Smooth muscle cell (in vitro differentiated cells): ENCODE measurements around the gene CCDC85C. TPM values are rescaled to one million over a fixed set of nuclear protein-coding genes. Genes with fewer than 3 reads are reported as not detected.

Experiments used
- DNase-seq: peaks from one replicate; lab custom pipeline; 2025; ENCODE audit not compliant: unreplicated experiment; lab: John Stamatoyannopoulos, UW
- H2AFZ ChIP-seq: fragments of 200-600 bp; sonication (generic); 2 replicates; pipeline ENCODE4 v1.6.0; 2016; ENCODE audit warnings: antibody characterized with exemption, low read depth, mild to moderate bottlenecking
- H3F3A ChIP-seq: fragments of 200-600 bp; sonication (generic); 2 replicates; pipeline ENCODE4 v1.6.0; 2017; ENCODE audit warnings: antibody characterized with exemption, low read depth
- H3K27ac ChIP-seq: fragments of 200-600 bp; sonication (generic); 2 replicates; pipeline ENCODE4 v1.5.1; 2016; ENCODE audit warnings: low read depth, mild to moderate bottlenecking
- H3K27me3 ChIP-seq: fragments of 200-600 bp; sonication (generic); 2 replicates; pipeline ENCODE4 v1.6.1; 2016; ENCODE audit warnings: low read depth, mild to moderate bottlenecking
- H3K36me3 ChIP-seq: fragments of 200-600 bp; sonication (generic); 2 replicates; pipeline ENCODE4 v1.5.1; 2016; ENCODE audit warnings: low read depth
- H3K4me1 ChIP-seq: fragments of 200-600 bp; sonication (generic); 2 replicates; pipeline ENCODE4 v1.5.1; 2016; ENCODE audit warnings: low read depth
- H3K4me2 ChIP-seq: fragments of 200-600 bp; sonication (generic); 2 replicates; pipeline ENCODE4 v1.6.0; 2016; ENCODE audit warnings: mild to moderate bottlenecking
- H3K4me3 ChIP-seq: fragments of 200-600 bp; sonication (generic); 2 replicates; pipeline ENCODE4 v1.5.1; 2016; ENCODE audit warnings: mild to moderate bottlenecking
- H3K79me2 ChIP-seq: fragments of 200-600 bp; sonication (generic); 2 replicates; pipeline ENCODE4 v1.6.0; 2016; ENCODE audit warnings: low read depth, mild to moderate bottlenecking
- H3K9ac ChIP-seq: fragments of 200-600 bp; sonication (generic); 2 replicates; pipeline ENCODE4 v1.6.0; 2016; ENCODE audit warnings: low read depth
- H3K9me3 ChIP-seq: fragments of 200-600 bp; sonication (generic); replicated peaks from 2 replicates; pipeline ENCODE4 v1.5.1; 2016; ENCODE audit warnings: low read depth
- H4K20me1 ChIP-seq: fragments of 200-600 bp; sonication (generic); 2 replicates; pipeline ENCODE4 v1.6.0; 2016; ENCODE audit warnings: low read depth
- WGBS: methylation state at CpG from one replicate; pipeline ENCODE4 v1.1.7; 2016; ENCODE audit warnings: low lambda C conversion rate; 5-methylcytosine and 5-hydroxymethylcytosine counted together
- polyA plus RNA-seq: library from polyadenylated mRNA; unstranded; fragments of >200 nt; fragmentation: Nextera tagmentation; extraction: Ambion mirVana; gene quantifications from 2 replicates; pipeline ENCODE4 v1.2.1, GENCODE V29; 2016
- total RNA-seq: library from RNA; depleted of rRNA; stranded (reverse); fragments of >200 nt; gene quantifications from 2 replicates; pipeline ENCODE4 v1.2.3, GENCODE V29; 2014
- TF ChIP-seq, protein P1 (sequence below): fragments of 200-600 bp; sonication (generic); IDR thresholded peaks from 2 replicates; pipeline ENCODE4 v1.5.1; 2017; ENCODE audit warnings: borderline replicate concordance, mild to moderate bottlenecking, antibody characterized with exemption; ENCODE audit not compliant: insufficient read depth, poor library complexity, severe bottlenecking

CCDC85C gene
- total and polyA plus RNA-seq, 2 experiments from 2014 or later: 4.0 to 6.5 TPM

DNA sequence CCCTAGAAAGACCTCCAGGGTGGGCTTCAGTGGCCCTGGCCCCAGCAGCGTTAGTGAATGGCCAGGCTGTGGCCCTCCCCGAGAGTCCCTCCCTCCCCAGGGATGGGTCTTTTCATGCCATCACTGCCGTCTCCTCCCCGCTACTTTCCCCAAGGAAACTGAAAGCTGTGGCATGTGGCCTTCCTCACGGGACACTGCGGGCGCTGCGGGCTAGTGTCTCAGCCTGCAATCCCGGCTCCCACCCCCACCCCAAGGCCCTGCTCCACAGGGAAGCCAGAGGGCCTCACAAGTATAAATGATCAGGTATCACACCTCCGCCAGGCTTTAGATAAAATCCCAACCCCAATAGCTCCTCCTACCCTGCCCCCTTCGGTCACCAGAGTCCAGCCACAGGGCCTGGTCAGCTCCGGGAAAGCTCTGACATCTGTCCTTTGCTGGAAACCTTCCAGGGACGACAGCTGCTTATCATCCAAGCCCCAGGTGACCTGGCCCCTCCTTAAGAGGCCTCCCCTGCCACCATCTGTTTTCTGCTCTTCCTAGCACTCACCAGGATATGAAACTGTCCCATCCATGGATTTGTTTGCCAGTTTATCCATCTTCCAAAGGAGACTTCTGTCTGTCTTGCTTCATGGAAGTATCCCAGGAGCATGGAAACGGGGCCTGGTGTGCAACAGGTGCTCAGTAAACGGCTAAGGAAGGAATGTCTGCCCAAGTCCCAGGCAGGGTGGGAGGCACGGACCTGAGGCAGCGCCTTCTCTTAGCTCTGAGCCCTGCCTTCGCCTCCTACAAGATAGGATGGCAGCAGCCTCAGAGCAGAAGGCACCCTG lies 31.6 kb downstream of the CCDC85C start:
- H3K79me2 ChIP-seq: no peaks in the 10 kb centered on the region
- WGBS: 82% methylated on average over 18 of the region's 18 CpGs
- H3K27me3 ChIP-seq: no peaks in the 10 kb centered on the region
- TF ChIP-seq, protein P1, sequence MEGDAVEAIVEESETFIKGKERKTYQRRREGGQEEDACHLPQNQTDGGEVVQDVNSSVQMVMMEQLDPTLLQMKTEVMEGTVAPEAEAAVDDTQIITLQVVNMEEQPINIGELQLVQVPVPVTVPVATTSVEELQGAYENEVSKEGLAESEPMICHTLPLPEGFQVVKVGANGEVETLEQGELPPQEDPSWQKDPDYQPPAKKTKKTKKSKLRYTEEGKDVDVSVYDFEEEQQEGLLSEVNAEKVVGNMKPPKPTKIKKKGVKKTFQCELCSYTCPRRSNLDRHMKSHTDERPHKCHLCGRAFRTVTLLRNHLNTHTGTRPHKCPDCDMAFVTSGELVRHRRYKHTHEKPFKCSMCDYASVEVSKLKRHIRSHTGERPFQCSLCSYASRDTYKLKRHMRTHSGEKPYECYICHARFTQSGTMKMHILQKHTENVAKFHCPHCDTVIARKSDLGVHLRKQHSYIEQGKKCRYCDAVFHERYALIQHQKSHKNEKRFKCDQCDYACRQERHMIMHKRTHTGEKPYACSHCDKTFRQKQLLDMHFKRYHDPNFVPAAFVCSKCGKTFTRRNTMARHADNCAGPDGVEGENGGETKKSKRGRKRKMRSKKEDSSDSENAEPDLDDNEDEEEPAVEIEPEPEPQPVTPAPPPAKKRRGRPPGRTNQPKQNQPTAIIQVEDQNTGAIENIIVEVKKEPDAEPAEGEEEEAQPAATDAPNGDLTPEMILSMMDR: no peak
- no peak for DNase-seq
- H4K20me1 ChIP-seq: peaks cover 33% of the 10 kb centered on the region
- H3K27ac ChIP-seq: no peak overlapping the region
- no peak overlapping the region for H2AFZ ChIP-seq
- peaks cover 63% of the 10 kb centered on the region for H3K4me1 ChIP-seq
- H3K4me3 ChIP-seq: no peak overlapping the region
- no peak overlapping the region for H3K4me2 ChIP-seq
- no peaks in the 10 kb centered on the region for H3K36me3 ChIP-seq
- H3K9me3 ChIP-seq: no peaks in the 10 kb centered on the region
- no peaks in the 10 kb centered on the region for H3F3A ChIP-seq
- no peak overlapping the region for H3K9ac ChIP-seq

DNA sequence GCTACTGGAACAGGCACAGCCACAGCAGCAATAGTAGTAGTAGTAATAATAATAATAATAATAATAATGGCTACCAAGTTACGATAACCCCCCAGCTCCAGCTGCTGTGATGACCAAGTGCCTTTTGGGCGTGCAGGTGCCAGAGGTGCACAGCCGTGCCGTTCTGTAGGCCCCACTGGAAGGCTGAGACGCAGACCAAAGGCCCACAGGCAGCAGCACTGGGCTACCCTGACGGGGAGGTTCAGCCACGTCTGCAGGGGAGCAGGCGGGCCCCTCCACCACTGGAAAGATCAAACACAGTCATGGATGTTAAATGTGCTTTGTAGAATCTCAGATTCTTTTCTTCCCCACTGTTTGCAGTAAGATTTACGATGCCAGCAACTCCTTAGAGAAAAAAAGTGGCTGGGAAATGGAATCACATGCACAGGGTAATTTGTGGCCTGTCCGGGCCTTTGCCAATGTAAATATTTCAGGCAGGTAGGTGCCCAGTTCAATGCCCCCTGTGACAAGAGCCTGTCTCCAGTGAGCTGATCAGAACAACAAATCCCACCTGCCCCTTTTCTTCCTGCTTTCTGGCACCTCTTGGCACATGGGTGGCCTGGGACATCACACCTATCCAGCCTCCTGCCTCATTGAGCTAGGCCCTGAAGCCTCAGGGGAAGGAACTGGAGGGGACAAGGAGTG lies 32.6 kb downstream of the CCDC85C start:
- no peak for DNase-seq
- Histone ChIP-seq H3K79me2 (no peaks in the 10 kb centered on the region), H3K27ac (no peak overlapping the region), H2AFZ (no peak overlapping the region), H3K36me3 (no peaks in the 10 kb centered on the region), H3K9ac (no peak overlapping the region), H3F3A (no peaks in the 10 kb centered on the region), H4K20me1 (peaks cover 33% of the 10 kb centered on the region), H3K4me2 (no peak overlapping the region), H3K4me1 (peaks cover 63% of the 10 kb centered on the region), H3K9me3 (no peaks in the 10 kb centered on the region), H3K4me3 (no peak overlapping the region), H3K27me3 (no peaks in the 10 kb centered on the region)
- TF ChIP-seq, protein P1: no peak
- WGBS: 78% methylated on average over 10 of the region's 10 CpGs

DNA sequence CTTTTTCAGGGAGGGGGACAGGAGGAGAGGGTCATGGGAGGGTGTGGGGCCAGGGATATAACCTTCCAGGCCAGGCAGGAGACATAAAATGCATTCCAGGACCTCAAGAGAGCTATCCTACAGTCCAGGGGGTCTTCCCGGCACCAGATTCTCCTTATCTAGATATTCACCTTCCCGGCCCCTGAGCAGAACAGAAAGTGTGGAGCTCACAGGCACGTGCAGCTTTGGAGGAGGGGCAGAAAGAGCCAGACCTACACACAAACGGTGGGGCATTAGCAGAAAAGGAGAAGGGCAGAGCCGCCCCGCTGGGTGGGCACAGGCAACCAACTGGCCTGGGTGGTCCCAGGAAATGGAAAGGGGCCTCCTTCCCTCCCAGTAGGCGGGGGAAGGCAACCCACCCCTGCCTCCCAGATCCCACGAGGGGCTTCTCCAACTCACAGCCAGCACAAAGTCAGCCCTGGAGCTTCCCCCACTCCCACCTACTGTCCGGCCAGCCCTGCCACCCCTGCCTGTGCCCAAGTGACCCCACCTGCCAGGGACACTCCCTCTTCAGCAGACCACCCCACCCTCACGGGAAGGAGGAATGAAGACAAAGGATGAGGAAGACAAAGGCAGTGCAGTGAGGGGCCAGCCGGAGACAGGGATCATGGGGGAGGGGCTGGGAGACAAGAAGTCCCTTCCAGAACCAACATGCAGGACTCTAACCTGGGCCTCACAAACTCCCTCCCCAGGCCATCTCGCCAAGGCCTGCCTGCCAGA lies 33.3 kb downstream of the CCDC85C start:
- WGBS: 80% methylated on average over 12 of the region's 12 CpGs
- no peak overlapping the region for H3K4me2 ChIP-seq
- H3K9me3 ChIP-seq: no peaks in the 10 kb centered on the region
- no peak overlapping the region for H3K4me3 ChIP-seq
- no peak for DNase-seq
- H4K20me1 ChIP-seq: peaks cover 30% of the 10 kb centered on the region
- H3F3A ChIP-seq: no peaks in the 10 kb centered on the region
- H3K9ac ChIP-seq: no peak overlapping the region
- H2AFZ ChIP-seq: no peak overlapping the region
- TF ChIP-seq, protein P1: no peak
- H3K79me2 ChIP-seq: no peaks in the 10 kb centered on the region
- H3K4me1 ChIP-seq: peaks cover 63% of the 10 kb centered on the region
- no peaks in the 10 kb centered on the region for H3K36me3 ChIP-seq
- no peaks in the 10 kb centered on the region for H3K27me3 ChIP-seq
- no peak overlapping the region for H3K27ac ChIP-seq
